HG02885 (cell line): Measurements from ENCODE around the gene PTPMT1.
"Not testable (repeated sequence)": the region's sequence is repeated elsewhere in the genome, so short reads cannot be mapped to it uniquely, and the experiment has no call there.

Source experiments
- ATAC-seq: cut with Tn5 transposase; IDR thresholded peaks from one replicate; pipeline ENCODE4 v1.9.1; 2021; ENCODE audit warnings: mild to moderate bottlenecking; ENCODE audit not compliant: unreplicated experiment, poor library complexity

PTPMT1 gene

DNA sequence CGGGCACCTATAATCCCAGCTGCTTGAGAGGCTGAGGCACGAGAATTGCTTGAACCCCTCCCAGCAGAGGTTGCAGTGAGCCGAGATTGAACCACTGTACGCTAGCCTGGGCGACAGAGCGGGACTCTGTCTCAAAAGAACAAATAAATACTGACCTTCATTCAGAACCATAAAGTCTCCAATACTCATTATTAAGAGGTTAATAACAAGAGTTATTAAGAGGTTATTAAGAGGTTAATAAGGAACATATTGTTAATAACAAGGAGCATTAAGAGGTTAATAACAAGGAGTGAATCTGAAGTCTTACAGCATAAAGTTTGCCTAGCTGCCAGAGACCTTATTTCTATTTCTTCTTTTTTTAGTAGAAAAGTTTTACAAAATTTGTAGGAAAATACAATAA, 20.1 kb upstream of the PTPMT1 start:
- ATAC-seq: no peak

DNA sequence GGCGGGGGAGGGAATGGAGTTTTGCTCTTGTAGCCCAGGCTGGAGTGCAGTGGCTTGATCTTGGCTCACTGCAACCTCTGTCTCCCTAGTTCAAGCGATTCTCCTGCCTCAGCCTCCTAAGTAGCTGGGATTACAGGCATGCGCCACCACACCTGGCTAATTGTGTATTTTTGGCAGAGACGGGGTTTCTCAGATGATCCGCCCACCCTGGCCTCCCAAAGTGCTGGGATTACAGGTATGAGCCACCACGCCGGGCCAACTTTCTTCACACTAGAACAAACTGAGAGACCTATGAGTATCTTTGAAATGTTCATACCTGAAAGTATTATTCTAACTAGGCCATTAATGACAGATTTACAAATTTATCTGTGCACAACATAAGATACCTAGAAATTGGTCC, 19.1 kb upstream of the PTPMT1 start:
- not testable (repeated sequence) for ATAC-seq

DNA sequence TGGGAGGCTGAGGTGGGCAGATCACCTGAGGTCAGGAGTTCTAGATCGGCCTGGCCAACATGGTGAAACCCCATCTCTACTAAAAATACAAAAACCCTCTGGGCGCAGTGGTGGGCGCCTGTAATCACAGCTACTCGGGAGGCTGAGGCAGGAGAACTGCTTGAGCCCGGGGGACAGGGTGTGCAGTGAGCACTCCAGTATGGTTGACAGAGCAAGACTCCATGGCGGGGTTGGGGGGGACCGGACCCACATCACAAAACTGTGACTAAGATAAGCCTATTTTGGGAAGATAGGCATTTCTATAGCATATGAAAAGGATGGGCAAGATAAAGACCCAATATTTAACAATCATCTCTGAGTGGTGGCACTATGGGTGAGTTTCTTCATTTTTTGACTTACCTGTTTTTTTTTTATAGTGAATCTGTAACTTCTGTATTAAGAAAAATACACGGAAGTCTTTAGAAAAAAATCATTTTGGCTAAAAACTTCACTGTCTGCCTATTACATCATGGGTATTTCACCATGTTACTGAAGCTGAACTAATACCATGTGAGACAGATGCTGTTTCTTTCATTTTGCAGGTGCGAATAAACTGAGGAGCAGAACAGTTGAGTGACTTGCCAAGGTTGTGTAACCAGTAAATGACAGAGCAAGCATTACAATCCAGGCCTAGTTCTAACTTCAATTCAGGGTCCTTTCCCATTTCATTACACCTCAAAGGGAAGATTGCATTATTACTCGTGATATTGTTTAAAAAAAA, 14.9 kb upstream of the PTPMT1 start:
- no peak for ATAC-seq

DNA sequence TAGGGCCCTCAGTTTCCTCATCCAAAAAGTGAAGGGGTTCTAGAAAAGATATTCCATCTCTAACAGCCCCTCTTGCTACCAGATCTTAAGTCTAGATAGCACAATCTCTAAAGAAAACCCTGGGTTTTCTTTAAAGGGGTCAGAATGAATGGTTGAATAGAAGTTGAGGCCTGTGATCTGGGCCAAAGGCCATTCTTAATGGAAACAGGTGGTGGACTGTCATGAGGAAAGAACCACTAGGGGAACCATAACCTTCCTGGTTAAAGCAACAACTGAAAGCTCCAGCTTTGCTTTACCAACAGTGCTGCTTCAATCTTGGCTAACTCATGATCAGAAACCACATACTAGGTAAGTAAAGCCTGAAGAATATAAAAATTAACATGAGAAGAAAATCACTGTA, 14.3 kb upstream of the PTPMT1 start:
- no peak for ATAC-seq

DNA sequence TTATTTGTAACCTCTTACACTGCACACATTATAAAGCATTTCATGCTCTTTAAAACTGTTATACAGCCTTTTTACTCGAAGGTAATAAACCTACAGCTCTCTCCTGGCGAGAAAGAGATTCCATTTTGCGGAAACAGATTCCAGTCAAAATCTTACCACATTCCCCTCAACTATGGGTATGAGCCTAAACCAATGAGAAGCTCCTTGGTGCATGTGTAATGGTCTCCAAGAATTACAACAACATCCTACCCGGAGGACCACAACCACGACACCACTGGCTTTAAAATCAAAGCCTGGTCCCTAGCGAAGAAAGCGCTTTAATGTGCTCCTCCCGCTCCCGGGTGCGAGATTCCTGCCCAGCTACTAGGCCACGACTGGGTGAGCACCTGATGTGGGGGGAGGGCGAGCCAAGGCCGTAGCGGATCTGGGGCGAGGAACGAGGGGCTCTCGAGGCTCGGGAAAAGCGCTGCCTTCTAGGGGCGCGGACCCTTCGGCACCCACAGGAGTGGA, 13.3 kb upstream of the PTPMT1 start:
- ATAC-seq: peak; percentile 9

DNA sequence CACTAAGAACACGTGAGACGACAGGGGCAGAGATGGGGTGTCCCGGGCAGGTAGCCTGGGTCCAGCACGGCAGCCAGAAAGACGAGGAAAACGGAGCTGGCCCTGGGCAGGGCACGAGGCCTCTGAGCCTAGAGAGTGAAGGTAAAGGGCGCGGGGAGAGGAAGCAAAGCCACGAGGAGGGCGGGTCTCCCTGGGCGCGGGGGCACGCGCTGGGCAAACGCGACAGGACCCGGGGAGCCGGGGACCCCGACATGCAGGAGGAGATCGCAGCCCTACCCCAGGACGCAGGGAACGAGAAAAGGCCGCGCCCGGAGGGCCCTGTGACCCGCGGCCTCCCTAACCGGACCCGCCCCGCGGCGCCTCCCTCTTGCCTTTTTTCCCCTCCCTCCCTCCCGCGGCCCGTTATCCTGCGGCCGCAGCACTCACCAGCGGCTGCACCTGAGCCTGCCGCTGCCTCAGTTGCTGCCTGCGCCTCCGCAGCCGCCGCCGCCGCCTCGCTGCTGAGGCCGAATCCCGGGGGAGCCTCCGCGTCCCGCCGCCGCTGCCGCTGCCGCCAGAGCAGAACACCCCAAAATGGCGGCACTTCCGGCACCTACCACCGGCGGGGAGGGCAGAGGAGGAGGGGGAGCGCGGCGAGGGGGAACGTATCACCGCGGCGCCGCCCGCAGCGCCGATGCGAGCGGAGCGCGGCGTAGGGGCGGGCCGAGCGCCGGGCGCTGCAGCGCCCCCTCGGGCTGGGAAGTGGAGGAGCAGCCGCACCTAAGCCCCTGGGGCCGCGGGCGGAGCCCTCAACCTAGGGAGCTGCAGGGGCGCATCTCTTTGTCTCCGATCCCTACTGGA, 12.6 kb upstream of the PTPMT1 start, which contains the start of gene CELF1:
TSS of gene CELF1 (minus strand) at position 567 of the 840 bp plus-strand sequence. CDS start 53,609 bp downstream, outside the sequence.
- ATAC-seq: peak; percentile 92

DNA sequence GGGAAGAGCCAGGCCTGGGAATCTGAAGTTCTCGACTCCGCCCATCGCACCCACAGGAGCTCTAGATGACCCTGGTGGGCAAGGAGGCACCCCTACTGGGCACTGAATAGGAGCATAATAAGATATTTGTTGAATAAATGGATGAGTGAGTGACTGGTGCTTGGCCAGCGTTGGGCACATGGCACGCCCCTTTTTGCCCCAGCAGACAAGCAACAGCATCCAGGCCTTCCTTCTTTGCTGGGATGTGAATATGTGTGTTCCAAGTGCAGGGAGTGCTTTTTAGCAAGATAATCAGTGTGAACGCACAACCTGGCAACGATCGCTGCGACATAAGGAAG, 12.0 kb upstream of the PTPMT1 start:
- ATAC-seq: peak; percentile 30

DNA sequence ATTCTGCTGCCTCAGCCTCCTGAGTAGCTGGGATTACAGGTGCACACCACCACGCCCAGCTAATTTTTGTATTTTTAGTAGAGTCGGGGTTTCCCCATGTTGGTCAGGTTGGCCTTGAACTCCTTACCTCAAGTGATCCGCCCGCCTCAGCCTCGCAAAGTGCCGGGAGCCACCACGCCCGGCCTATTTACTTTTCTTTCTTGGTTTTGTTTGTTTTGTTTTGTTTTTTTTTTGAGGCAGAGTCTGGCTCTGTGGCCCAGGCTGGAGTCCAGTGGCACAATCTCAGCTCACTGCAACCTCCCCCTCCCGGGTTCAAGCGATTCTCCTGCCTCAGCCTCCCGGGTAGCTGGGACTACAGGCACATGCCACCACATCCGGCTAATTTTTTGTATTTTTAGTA, 8.4 kb upstream of the PTPMT1 start:
- not testable (repeated sequence) for ATAC-seq

DNA sequence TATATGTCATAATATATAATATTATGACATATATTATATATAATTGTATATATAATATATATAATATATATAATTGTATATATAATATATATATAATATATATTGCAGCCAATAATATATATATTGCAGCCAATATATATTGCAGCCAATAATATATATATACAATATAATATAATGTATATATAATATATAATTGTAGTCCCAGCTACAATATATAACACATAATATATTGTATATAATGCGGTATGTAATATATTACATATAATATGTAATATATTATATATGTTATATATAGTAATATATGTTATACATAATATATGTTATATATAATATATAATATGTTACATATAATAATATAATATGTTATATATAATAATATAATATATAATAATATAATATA, 6.7 kb upstream of the PTPMT1 start:
- ATAC-seq: no peak

DNA sequence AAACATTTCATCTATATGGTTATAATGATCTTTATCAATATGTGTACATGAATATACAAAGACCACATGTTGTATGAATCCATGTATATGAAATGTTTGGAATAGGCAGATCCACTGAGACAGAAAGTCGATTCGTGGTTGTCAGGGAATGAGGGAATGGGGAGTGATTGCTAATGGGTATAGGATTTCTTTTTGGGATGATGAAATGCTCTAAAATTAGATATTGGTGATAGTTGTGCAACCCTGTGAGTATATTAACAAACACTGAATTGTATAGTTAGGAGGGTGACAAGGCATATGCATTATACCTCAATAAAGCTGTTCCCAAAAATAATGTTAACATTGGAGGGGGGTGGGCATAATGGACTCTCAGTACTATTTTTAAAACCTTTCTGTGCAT, 5.0 kb upstream of the PTPMT1 start:
- ATAC-seq: no peak

DNA sequence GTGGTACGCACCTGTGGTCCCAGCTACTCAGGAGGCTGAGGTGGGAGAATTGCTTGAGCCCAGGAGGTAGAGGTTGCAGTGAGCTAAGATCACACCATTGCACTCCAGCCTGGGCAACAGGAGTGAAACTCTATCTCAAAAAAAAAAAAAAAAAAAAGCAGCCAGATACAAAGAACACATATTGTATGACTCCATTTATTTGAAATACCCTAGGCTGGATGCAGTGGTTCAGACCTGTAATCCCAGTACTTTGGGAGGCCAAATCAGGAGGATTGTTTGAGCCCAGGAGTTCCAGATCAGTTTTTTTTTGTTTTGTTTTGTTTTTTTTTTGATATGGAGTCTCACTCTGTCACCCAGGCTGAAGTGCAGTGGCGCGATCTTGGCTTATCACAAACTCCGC, 3.0 kb upstream of the PTPMT1 start:
- not testable (repeated sequence) for ATAC-seq

DNA sequence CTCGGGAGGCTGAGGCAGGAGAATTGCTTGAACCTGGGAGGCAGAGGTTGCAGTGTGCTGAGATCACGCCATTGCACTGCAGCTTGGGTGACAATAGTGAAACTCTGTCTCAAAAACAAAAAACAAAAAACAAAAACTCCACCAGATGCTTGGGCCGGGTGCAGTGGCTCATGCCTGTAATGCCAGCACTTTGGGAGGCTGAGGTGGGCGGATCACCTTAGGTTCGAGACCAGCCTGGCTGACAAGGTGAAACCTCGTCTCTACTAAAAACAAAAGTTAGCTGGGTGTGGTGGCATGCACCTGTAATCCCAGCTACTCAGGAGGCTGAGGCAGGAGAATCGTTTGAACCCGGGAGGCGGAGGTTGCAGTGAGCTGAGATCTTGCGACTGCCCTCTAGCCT, 1.0 kb upstream of the PTPMT1 start:
- ATAC-seq: not testable (repeated sequence)

DNA sequence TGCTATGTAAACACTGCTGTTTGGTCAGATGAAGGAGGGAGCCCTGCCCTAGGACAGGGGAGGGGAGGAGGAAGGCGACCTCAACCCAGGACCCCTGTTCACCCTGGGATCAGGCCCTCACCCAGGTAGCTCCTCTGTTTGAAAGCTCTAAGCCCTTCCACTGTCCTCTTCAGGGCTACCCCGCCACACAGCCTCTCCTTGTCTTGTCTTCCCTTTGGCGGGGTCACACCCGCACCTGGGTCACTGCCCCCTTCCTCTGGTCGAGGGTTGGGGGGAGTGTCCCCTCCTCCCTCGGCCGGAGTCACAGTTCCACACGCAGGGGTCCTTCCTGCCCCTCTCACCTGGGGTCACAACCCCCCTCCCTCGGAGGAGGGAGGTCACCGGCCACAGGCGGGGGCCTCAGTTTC, 463 bp upstream of the PTPMT1 start:
- ATAC-seq: no peak

DNA sequence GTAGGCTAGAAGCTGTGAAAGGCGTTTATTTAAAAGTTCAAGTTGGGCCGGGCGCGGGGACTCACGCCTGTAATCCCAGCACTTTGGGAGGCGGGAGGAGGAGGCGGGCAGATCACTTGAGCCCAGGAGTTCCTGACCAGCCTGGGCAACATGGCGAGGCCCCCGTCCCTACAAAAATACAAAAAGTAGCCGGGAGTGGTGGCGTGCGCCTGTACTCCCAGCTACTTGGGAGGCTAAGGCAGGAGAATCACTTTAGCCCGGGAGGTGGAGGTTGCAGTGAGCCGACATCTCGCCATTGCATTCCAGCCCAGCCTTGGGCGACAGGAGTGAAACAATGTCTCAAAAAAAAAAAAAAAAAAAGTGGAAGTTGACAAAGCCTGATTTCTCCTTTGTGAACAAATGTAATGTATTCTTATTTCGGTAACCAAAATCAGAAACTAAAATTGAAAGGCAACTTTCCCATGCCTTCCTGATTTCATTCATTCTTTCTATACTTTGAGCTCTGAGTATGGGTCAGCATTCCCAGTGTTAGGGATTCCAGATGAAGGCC, 825 bp downstream of the PTPMT1 start:
- peak; percentile 9 for ATAC-seq

DNA sequence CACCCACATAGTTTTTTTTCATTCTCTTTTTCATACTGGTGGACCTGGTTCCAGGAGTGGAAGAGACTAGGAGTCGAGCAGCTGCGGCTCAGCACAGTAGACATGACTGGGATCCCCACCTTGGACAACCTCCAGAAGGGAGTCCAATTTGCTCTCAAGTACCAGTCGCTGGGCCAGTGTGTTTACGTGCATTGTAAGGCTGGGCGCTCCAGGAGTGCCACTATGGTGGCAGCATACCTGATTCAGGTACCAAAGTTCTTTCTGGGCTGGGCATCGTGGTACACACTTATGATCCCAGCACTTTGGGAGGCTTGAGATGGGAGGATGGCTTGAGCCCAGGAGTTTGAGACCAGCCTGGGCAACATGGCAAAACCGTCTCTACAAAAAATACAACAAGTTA, 4.2 kb downstream of the PTPMT1 start:
- no peak for ATAC-seq

DNA sequence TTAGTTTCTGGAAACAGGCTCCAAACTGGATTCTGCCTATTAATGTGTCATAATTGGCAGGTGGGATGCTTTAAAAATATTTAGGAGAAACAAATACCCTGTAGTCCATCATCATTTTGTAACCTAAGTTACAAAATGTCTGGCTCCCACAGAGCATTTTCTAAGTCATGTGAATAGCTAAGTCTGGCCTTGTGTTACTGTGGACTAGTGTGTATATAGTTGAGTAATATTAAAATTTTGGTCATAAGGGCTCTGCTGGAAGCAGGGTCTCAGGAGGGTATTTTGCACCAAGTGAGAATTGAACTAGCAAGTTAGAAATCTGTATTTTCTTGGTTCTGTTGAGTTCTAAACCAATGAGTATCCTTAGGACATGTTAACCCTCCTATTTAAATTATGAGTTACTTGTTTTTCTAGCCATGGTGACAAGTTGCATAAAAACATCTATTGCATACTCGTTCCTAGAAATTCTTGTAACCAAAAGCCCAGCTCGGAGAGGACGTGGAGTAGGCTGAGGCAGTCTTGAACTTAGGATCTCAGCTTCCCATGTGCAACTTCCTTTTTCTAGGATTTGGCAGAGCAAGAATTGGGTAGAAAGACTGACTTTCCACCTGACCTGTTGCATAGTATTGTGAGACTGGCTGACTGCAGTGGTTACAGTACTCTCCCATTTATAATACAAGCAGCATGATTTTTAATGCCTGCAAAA, 5.4 kb downstream of the PTPMT1 start:
- ATAC-seq: no peak

DNA sequence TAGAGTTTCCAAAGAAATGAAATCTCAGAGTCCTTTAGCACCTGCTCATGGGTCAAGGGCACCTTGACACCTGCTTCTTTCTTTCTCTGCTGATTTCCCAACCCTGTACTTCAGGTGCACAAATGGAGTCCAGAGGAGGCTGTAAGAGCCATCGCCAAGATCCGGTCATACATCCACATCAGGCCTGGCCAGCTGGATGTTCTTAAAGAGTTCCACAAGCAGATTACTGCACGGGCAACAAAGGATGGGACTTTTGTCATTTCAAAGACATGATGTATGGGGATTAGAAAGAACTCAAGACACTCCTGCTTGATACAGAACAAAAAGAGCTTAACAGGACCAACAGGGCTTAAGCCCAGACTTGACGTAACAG, 5.9 kb downstream of the PTPMT1 start:
- ATAC-seq: no peak

DNA sequence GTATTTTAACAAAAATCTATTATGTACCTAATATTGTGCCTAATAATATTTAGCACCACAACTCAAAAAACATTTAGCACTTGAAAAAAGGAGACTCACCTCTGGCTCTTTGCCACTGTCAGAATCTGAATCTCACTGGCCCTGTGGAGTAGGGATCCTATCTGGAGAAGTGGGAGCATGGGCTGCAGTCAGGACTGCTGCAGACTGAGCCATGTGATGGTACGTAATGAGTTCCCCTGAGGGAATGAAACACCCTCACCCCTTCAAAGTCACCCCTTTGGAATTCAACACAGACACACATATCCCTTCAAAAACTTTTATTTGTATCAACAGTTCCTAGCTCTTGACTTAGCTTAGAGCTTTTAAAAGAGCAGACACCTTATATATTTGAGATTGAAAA, 6.5 kb downstream of the PTPMT1 start:
- no peak for ATAC-seq

DNA sequence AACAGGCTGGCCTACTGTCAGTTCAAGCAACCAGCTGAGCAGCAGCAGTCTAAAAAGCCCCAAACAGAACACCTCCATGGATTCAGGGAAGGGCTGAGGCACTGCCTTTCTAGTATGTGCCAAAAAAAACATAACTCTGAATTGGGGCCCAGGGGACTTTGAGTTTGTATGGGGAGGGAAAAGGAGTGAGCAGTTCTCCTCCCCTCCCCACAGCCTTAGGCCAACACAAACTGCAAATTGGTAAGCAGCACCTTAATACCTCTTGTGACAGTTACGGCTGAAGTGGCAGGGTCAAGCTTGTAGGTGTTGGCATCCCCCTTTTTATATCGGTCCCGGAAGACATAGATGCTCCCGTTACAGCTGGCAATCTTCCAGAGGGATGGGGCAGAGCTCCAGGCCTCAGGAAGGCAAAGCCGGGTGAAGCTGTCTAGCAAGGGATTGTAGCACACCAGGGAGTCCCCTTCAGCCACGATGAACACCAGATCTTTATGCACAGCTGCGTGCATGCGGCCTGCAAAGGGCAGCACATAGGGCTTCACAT, 7.4 kb downstream of the PTPMT1 start:
- ATAC-seq: no peak

DNA sequence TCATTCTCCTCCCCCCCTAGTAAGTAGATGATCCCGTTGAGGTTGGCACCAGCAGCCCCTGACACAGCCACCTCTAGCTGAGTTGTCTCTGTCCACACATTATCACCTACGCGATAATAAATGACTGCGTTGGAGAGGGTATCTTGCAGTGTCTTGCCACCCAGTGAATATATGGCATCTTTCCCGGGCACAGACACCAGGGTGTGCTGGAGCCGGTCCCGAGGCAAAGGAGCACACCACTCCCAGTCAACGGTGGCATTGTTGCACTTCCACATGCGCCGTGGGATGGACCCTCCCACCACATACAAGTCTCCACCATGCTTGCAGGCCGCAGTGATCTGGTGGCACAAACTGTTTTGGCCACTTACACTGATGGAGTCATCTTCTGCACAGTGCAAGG, 7.9 kb downstream of the PTPMT1 start:
- no peak for ATAC-seq
